ENCODE data around the gene SMAD3. TPM values are rescaled to one million over a fixed set of nuclear protein-coding genes. Genes with fewer than 3 reads are reported as not detected.

SMAD3 gene
- total RNA-seq, 1 donor, result 67.8 TPM

DNA sequence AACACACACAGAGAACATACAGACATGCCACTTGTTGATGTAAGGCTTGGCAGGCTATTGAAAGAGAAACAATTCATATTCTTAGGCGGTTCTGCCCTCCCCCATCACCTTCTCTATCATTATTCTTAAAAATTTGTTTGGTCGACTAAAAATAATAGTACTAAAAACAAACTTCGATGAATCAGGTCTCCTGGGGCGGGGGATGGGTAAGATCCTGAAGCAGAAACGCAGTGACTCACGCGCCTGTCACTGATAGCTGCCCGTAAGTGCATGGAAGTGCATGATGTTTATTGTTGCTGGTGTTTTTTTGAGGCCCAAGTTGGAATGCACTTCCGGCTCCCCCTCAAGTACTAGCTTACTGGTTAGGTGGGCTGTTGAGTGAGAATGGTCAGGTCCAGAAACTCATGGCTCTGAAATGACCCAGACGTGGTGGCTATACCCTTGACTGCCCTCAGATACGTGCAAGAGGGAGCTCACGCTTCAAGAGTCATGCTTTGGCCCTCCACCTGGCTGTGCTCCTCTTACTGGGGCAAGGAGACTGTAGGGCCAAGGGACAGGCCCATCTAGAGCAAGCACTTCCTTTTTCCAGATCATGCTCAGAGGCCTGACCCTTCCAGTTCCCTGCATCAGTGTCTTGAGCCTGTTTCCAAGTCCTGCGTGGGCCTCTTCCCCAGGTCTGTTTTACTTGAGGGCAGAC, 10.9 kb downstream of the SMAD3 start:
- H3K4me3 ChIP-seq (ENCODE audit: low read depth, low read length), result no peak overlapping the region
- DNase-seq (ENCODE audit: low read depth), result peak; percentile 75
- TF ChIP-seq, protein P1, sequence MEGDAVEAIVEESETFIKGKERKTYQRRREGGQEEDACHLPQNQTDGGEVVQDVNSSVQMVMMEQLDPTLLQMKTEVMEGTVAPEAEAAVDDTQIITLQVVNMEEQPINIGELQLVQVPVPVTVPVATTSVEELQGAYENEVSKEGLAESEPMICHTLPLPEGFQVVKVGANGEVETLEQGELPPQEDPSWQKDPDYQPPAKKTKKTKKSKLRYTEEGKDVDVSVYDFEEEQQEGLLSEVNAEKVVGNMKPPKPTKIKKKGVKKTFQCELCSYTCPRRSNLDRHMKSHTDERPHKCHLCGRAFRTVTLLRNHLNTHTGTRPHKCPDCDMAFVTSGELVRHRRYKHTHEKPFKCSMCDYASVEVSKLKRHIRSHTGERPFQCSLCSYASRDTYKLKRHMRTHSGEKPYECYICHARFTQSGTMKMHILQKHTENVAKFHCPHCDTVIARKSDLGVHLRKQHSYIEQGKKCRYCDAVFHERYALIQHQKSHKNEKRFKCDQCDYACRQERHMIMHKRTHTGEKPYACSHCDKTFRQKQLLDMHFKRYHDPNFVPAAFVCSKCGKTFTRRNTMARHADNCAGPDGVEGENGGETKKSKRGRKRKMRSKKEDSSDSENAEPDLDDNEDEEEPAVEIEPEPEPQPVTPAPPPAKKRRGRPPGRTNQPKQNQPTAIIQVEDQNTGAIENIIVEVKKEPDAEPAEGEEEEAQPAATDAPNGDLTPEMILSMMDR (IDR thresholded peaks at IDR 0.05; ENCODE audit: insufficient read depth, low read depth, low read length), result no peak

- H3K4me3 ChIP-seq (ENCODE audit: low read depth, low read length), result no peak overlapping the region
- DNase-seq (ENCODE audit: low read depth), result no peak
- TF ChIP-seq, protein P1 (IDR thresholded peaks at IDR 0.05; ENCODE audit: insufficient read depth, low read depth, low read length), result no peak
Observed at GRCh38 chr15:67077641-67078215, 12.3 kb downstream of the SMAD3 start.

- TF ChIP-seq, protein P1 (IDR thresholded peaks at IDR 0.05; ENCODE audit: insufficient read depth, low read depth, low read length), result no peak
- DNase-seq (ENCODE audit: low read depth), result no peak
- no peak overlapping the region for H3K4me3 ChIP-seq (ENCODE audit: low read depth, low read length)
Observed at GRCh38 chr15:67079361-67079760, 14.0 kb downstream of the SMAD3 start.

- peak; percentile 95 for DNase-seq (ENCODE audit: low read depth)
- H3K4me3 ChIP-seq (ENCODE audit: low read depth, low read length), result peak overlapping the region; percentile 7
- TF ChIP-seq, protein P1 (IDR thresholded peaks at IDR 0.05; ENCODE audit: insufficient read depth, low read depth, low read length), result no peak
Observed at GRCh38 chr15:67080118-67080899, 14.9 kb downstream of the SMAD3 start.

GRCh38 chr15:67080900-67081431, 15.6 kb downstream of the SMAD3 start:
- TF ChIP-seq, protein P1 (IDR thresholded peaks at IDR 0.05; ENCODE audit: insufficient read depth, low read depth, low read length), result no peak
- no peak overlapping the region for H3K4me3 ChIP-seq (ENCODE audit: low read depth, low read length)
- peak; percentile 77 for DNase-seq (ENCODE audit: low read depth)

DNA sequence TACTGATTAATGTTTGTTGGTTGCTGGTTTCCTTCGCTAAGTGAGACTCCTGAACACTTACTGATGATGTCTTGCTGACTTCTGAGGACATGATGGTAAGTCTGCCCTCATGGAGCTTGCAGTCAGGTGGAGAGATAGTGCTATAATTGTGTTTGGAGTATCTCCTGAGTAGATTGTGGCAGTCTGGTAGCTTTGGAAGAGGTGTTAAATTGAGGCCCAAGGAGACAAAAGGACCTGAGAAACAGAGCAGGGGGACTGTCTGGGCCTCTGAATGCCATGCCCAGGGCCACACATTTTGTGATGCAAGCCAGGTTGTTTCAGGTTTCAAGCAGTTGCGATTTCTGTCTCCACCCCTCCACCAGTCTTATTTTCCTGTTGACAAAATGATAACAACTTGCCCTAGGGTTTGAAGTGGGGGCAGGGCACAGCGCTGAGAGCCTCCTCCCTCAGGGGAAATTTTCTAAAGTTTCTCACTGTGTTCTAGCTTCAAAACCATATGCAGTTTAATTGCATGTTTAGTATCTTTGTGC, 16.7 kb downstream of the SMAD3 start:
- peak; percentile 69 for DNase-seq (ENCODE audit: low read depth)
- H3K4me3 ChIP-seq (ENCODE audit: low read depth, low read length), result no peak overlapping the region
- TF ChIP-seq, protein P1 (IDR thresholded peaks at IDR 0.05; ENCODE audit: insufficient read depth, low read depth, low read length), result no peak
